IMR-90 (cell line): ENCODE results near the gene KL.

ENCODE experiments used
- CHD1 ChIP-seq: IDR thresholded peaks from 2 replicates; pipeline ENCODE4 v1.6.1; 2012; ENCODE audit warnings: low read depth, low read length, improper control_type of control experiment
- MAFK ChIP-seq: IDR thresholded peaks from 2 replicates; pipeline ENCODE4 v1.6.1; 2012; ENCODE audit warnings: low read depth, low read length, improper control_type of control experiment
- NFE2L2 ChIP-seq: fragments of 150-350 bp; IDR thresholded peaks from 2 replicates; pipeline ENCODE4 v1.6.1; 2016; ENCODE audit warnings: low read depth, mild to moderate bottlenecking, low read length
- POLR2A ChIP-seq: IDR thresholded peaks from 2 replicates; pipeline ENCODE4 v1.6.1; 2012; ENCODE audit warnings: mild to moderate bottlenecking, low read depth, low read length
- TF ChIP-seq, protein P1 (sequence below): conservative IDR thresholded peaks from 2 replicates; pipeline ENCODE4 v1.5.1; 2012; ENCODE audit warnings: mild to moderate bottlenecking, low read depth, low read length, improper control_type of control experiment

DNA sequence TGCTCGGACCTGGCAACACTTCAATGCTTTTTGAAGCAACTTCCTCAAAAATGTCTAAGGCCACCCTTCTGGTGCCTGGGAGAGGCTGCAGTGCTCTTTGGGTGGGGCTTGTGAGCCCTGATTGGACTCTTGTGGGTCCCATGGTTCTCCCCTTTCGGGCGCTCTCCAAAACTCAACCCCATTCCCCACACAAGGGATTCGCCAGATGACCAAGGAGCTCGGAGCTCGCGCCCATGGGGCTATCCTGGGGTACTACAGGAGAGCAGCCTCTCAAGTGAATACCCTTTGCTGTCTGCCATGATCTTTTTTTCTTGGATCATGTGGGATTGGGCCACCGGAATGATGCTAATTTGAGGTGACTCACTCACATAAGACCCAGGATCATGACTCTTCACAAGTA is 29.7 kb upstream of the KL start:
- TF ChIP-seq, protein P1, sequence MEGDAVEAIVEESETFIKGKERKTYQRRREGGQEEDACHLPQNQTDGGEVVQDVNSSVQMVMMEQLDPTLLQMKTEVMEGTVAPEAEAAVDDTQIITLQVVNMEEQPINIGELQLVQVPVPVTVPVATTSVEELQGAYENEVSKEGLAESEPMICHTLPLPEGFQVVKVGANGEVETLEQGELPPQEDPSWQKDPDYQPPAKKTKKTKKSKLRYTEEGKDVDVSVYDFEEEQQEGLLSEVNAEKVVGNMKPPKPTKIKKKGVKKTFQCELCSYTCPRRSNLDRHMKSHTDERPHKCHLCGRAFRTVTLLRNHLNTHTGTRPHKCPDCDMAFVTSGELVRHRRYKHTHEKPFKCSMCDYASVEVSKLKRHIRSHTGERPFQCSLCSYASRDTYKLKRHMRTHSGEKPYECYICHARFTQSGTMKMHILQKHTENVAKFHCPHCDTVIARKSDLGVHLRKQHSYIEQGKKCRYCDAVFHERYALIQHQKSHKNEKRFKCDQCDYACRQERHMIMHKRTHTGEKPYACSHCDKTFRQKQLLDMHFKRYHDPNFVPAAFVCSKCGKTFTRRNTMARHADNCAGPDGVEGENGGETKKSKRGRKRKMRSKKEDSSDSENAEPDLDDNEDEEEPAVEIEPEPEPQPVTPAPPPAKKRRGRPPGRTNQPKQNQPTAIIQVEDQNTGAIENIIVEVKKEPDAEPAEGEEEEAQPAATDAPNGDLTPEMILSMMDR = no peak
- TF ChIP-seq POLR2A = no peak
- TF ChIP-seq NFE2L2 = no peak
- no peak for TF ChIP-seq MAFK
- no peak for TF ChIP-seq CHD1
